Keratinocyte (primary cell): ENCODE measurements around the gene SLC35A5.

Experiments used
- CTCF ChIP-seq, 3 experiments: IDR thresholded peaks in 1 of 3; conservative IDR thresholded peaks in 1 of 3; optimal IDR thresholded peaks in 1 of 3; 2 replicates in 2 of 3; 3 replicates in 1 of 3; pipeline versions ENCODE3 to v1.5.1; 2011; ENCODE audit warnings: low read length in 3 of 3, mild to moderate bottlenecking in 3 of 3, moderate library complexity in 2 of 3, control low read depth in 1 of 3, inconsistent platforms in 1 of 3; ENCODE audit not compliant: insufficient read depth in 2 of 3; ENCODE audit errors: extremely low read depth in 1 of 3
- EZH2 ChIP-seq: IDR thresholded peaks from one replicate; pipeline ENCODE4 v1.6.1; 2012; ENCODE audit warnings: inconsistent platforms, mild to moderate bottlenecking, low read length, moderate library complexity

- TF ChIP-seq CTCF (optimal IDR thresholded peaks at IDR 0.05 in 1 of 3, IDR thresholded peaks at IDR 0.05 in 1 of 3, conservative IDR thresholded peaks at IDR 0.05 in 1 of 3; ENCODE audit: extremely low read depth in 1 of 3, insufficient read depth in 2 of 3, low read length in 3 of 3) (peak in 2 of 3 experiments; percentile 53 to 62), EZH2 (no peak)
Observed at GRCh38 chr3:112519424-112520001, 42.3 kb upstream of the SLC35A5 start.
